ENCODE results near the gene RNF181.

RNF181 gene

GRCh38 chr2:85628658-85629057 lies 33.1 kb downstream of the RNF181 start:
- H3K9ac ChIP-seq (ENCODE audit: insufficient read length) = no peak overlapping the region
- H3K36me3 ChIP-seq (ENCODE audit: insufficient read depth, low read length) = peaks cover 92% of the 10 kb centered on the region
- no peaks in the 10 kb centered on the region for H3K9me3 ChIP-seq (ENCODE audit: low read depth, low read length)
- H3K4me3 ChIP-seq = no peak overlapping the region
- H3K27ac ChIP-seq = no peak overlapping the region
- TF ChIP-seq FOXP2 (optimal IDR thresholded peaks at IDR 0.05; ENCODE audit: control extremely low read depth, extremely low read length, insufficient read depth) = no peak
- TF ChIP-seq EZH2 (IDR thresholded peaks at IDR 0.05) = no peak
- no peak for TF ChIP-seq POLR2AphosphoS5 (IDR thresholded peaks at IDR 0.05; ENCODE audit: borderline replicate concordance, low read depth, low read length)
- DNase-seq (ENCODE audit: low read depth, low spot score) = no peak

GRCh38 chr2:85631316-85631715 lies 35.8 kb downstream of the RNF181 start:
- DNase-seq (ENCODE audit: low read depth, low spot score) = no peak
- TF ChIP-seq EZH2 (IDR thresholded peaks at IDR 0.05) (no peak), FOXP2 (optimal IDR thresholded peaks at IDR 0.05; ENCODE audit: control extremely low read depth, extremely low read length, insufficient read depth) (no peak), POLR2AphosphoS5 (IDR thresholded peaks at IDR 0.05; ENCODE audit: borderline replicate concordance, low read depth, low read length) (no peak)
- peaks cover 88% of the 10 kb centered on the region for H3K36me3 ChIP-seq (ENCODE audit: insufficient read depth, low read length)

GRCh38 chr2:85635011-85635410 lies 39.5 kb downstream of the RNF181 start:
- no peak overlapping the region for H3K9ac ChIP-seq (ENCODE audit: insufficient read length)

More at GRCh38 chr2:85631316-85631715, 35.8 kb downstream of the RNF181 start:
- H3K9me3 ChIP-seq (ENCODE audit: low read depth, low read length) = no peaks in the 10 kb centered on the region
- no peak overlapping the region for H3K4me3 ChIP-seq
- no peak overlapping the region for H3K27ac ChIP-seq
- no peak overlapping the region for H3K9ac ChIP-seq (ENCODE audit: insufficient read length)

GRCh38 chr2:85635636-85636035 lies 40.1 kb downstream of the RNF181 start:
- Histone ChIP-seq H3K4me3 (no peak overlapping the region), H3K36me3 (ENCODE audit: insufficient read depth, low read length) (peaks cover 89% of the 10 kb centered on the region), H3K27ac (no peak overlapping the region), H3K9me3 (ENCODE audit: low read depth, low read length) (no peaks in the 10 kb centered on the region), H3K9ac (ENCODE audit: insufficient read length) (no peak overlapping the region)
- TF ChIP-seq EZH2 (IDR thresholded peaks at IDR 0.05) = no peak
- TF ChIP-seq FOXP2 (optimal IDR thresholded peaks at IDR 0.05; ENCODE audit: control extremely low read depth, extremely low read length, insufficient read depth) = no peak
- TF ChIP-seq POLR2AphosphoS5 (IDR thresholded peaks at IDR 0.05; ENCODE audit: borderline replicate concordance, low read depth, low read length) = no peak
- DNase-seq (ENCODE audit: low read depth, low spot score) = no peak

More at GRCh38 chr2:85635011-85635410, 39.5 kb downstream of the RNF181 start:
- Histone ChIP-seq H3K36me3 (ENCODE audit: insufficient read depth, low read length) (peaks cover 91% of the 10 kb centered on the region), H3K4me3 (no peak overlapping the region), H3K27ac (no peak overlapping the region), H3K9me3 (ENCODE audit: low read depth, low read length) (no peaks in the 10 kb centered on the region)
- TF ChIP-seq POLR2AphosphoS5 (IDR thresholded peaks at IDR 0.05; ENCODE audit: borderline replicate concordance, low read depth, low read length) = no peak
- no peak for TF ChIP-seq FOXP2 (optimal IDR thresholded peaks at IDR 0.05; ENCODE audit: control extremely low read depth, extremely low read length, insufficient read depth)
- no peak for TF ChIP-seq EZH2 (IDR thresholded peaks at IDR 0.05)
- DNase-seq (ENCODE audit: low read depth, low spot score) = no peak

- peaks cover 94% of the 10 kb centered on the region for H3K36me3 ChIP-seq (ENCODE audit: insufficient read depth, low read length)
- H3K27ac ChIP-seq = no peak overlapping the region
- TF ChIP-seq EZH2 (IDR thresholded peaks at IDR 0.05) = no peak
- TF ChIP-seq POLR2AphosphoS5 (IDR thresholded peaks at IDR 0.05; ENCODE audit: borderline replicate concordance, low read depth, low read length) = no peak
- TF ChIP-seq FOXP2 (optimal IDR thresholded peaks at IDR 0.05; ENCODE audit: control extremely low read depth, extremely low read length, insufficient read depth) = no peak
- H3K9ac ChIP-seq (ENCODE audit: insufficient read length) = no peak overlapping the region
- DNase-seq (ENCODE audit: low read depth, low spot score) = no peak
- H3K4me3 ChIP-seq = no peak overlapping the region
- H3K9me3 ChIP-seq (ENCODE audit: low read depth, low read length) = no peaks in the 10 kb centered on the region
Measured at GRCh38 chr2:85642725-85643124, 47.2 kb downstream of the RNF181 start.

- Histone ChIP-seq H3K9ac (ENCODE audit: insufficient read length) (no peak overlapping the region), H3K9me3 (ENCODE audit: low read depth, low read length) (no peaks in the 10 kb centered on the region), H3K4me3 (no peak overlapping the region), H3K27ac (no peak overlapping the region), H3K36me3 (ENCODE audit: insufficient read depth, low read length) (peaks cover 96% of the 10 kb centered on the region)
- TF ChIP-seq POLR2AphosphoS5 (IDR thresholded peaks at IDR 0.05; ENCODE audit: borderline replicate concordance, low read depth, low read length) = no peak
- TF ChIP-seq FOXP2 (optimal IDR thresholded peaks at IDR 0.05; ENCODE audit: control extremely low read depth, extremely low read length, insufficient read depth) = no peak
- TF ChIP-seq EZH2 (IDR thresholded peaks at IDR 0.05) = no peak
- DNase-seq (ENCODE audit: low read depth, low spot score) = no peak
Measured at GRCh38 chr2:85644909-85645308, 49.4 kb downstream of the RNF181 start.

- Histone ChIP-seq H3K9ac (ENCODE audit: insufficient read length) (no peak overlapping the region), H3K27ac (no peak overlapping the region), H3K4me3 (no peak overlapping the region), H3K9me3 (ENCODE audit: low read depth, low read length) (no peaks in the 10 kb centered on the region), H3K36me3 (ENCODE audit: insufficient read depth, low read length) (peaks cover 95% of the 10 kb centered on the region)
- no peak for TF ChIP-seq POLR2AphosphoS5 (IDR thresholded peaks at IDR 0.05; ENCODE audit: borderline replicate concordance, low read depth, low read length)
- no peak for TF ChIP-seq FOXP2 (optimal IDR thresholded peaks at IDR 0.05; ENCODE audit: control extremely low read depth, extremely low read length, insufficient read depth)
- no peak for TF ChIP-seq EZH2 (IDR thresholded peaks at IDR 0.05)
- no peak for DNase-seq (ENCODE audit: low read depth, low spot score)
Measured at GRCh38 chr2:85646166-85646565, 50.6 kb downstream of the RNF181 start.

All from SK-N-MC (cell line).